ENCODE measurements around the gene GNAI3.

DNA sequence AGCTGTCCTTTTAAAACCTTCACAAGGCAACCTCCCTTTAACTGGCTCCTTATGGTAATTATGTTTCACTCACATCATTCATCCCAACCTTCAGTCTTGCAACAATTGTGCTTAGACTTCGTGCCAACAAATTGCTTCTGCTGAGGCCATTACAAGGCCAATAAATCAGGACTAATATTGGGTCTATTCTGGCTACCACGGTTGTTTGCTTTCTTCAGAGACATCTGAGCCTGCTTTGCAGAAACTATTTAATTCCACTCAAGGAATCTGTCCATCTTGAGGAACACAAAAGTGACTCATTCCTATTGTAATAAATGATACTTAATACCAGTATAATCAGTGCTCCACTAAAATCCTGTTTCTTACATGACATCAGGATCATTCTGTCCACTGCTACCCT lies 104.9 kb downstream of the GNAI3 start:
- TF ChIP-seq, protein P1, sequence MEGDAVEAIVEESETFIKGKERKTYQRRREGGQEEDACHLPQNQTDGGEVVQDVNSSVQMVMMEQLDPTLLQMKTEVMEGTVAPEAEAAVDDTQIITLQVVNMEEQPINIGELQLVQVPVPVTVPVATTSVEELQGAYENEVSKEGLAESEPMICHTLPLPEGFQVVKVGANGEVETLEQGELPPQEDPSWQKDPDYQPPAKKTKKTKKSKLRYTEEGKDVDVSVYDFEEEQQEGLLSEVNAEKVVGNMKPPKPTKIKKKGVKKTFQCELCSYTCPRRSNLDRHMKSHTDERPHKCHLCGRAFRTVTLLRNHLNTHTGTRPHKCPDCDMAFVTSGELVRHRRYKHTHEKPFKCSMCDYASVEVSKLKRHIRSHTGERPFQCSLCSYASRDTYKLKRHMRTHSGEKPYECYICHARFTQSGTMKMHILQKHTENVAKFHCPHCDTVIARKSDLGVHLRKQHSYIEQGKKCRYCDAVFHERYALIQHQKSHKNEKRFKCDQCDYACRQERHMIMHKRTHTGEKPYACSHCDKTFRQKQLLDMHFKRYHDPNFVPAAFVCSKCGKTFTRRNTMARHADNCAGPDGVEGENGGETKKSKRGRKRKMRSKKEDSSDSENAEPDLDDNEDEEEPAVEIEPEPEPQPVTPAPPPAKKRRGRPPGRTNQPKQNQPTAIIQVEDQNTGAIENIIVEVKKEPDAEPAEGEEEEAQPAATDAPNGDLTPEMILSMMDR (IDR thresholded peaks at IDR 0.05): no peak
- TF ChIP-seq POLR2A (IDR thresholded peaks at IDR 0.05): no peak

All from heart left ventricle (tissue), 13 donors.